Measurements from ENCODE around the gene PTGIS.
A peak's percentile ranks its signal among the peaks of the same experiment; 100 is the strongest.
"Not testable (repeated sequence)": the region's sequence is repeated elsewhere in the genome, so short reads cannot be mapped to it uniquely, and the experiment has no call there.

PTGIS gene

GRCh38 chr20:49567421-49568277, at the start of gene PTGIS:
TSS of gene PTGIS (minus strand) at chr20:49568137. CDS start at chr20:49568116, 21 bp downstream.
- peak; percentile 62 for DNase-seq

GRCh38 chr20:49617394-49617793, 49.5 kb upstream of the PTGIS start:
- DNase-seq, result peak; percentile 49

GRCh38 chr20:49616154-49617007, 48.4 kb upstream of the PTGIS start:
- DNase-seq, result no peak

DNA sequence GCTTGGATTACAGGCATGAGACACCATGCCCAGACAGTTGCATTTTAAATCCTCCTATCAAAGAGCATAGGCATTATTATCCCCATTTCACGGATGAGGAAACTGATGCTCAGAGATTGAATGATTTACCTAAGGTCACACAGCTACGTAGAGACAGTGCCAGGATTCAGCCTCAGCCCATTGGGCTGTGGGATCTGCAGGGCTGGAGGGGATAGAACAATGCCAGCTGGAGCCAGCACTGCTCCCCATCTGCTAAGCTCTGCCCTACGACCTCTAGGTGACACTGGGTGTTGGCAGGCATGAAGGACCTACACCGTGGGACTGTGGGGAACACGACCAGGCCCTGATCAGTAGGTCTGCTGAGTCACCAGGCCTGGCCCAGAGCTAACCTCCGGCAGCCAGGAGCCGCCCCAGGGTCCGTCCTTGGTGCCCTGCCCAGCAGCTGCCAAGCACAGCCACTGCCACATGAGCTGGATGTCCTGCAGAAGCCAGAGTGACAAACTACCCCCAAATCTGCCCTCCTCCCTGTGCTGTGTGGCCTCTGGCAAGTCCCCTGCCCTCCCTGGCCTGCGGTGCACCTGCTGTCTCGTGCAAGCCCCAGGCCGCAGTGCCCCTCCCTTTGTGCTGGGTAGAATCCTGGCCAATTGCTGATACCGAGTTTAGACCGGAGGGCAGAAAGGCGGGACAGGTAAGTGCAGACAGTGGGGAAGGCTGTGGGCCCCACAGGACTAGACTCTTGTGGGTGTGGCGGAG, 47.6 kb upstream of the PTGIS start:
- DNase-seq, result peak; percentile 41

DNA sequence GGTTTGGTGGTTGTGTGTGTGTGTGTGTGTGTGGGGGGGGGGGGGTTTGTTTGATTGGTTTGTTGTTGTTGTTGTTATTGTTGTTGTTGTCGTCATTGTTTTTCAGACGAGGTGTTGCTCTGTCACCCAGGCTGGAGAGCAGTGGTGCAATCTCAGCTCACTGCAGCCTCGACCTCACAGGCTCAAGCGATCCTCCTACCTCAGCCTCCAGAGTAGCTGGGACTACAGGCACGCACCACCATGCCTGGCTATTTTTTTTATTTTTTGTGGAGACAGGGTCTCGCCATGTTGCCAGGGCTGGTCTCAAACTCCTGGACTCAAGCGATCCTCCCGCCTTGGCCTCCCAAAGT, 47.1 kb upstream of the PTGIS start:
- not testable (repeated sequence) for DNase-seq

DNA sequence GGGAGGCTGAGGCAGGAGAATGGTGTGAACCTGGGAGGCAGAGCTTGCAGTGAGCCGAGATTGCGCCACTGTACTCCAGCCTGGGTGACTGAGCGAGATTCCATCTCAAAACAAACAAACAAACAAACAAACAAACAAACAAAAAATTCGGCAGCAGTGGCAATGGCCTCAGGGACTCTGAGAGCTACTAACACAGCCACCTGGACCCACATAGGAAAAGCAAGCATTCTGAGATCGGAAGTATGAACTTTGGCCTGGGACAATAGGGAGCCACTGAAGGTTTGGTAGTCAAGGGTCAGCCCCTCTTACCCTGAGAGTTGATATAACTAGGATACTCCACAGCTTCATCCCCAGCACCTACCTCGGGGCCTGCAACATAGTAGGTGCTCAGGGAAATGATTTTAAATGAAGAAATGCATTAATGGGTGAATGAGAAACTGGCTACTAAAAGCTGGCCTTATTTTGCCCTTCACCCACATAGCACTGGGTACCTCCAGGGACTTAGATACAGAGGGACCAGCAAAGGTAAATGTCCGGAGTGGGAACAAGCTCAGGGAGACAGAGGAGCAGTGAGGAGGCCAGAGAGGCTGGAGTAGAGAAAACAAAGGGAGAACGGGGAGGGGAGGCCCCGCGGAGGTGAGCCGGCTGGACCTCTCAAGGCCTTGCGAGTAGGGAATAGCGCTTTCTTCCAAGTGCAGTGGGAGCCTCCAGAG, 46.6 kb upstream of the PTGIS start:
- DNase-seq, result no peak

- no peak for DNase-seq
Measured at GRCh38 chr20:49612127-49612738, 44.3 kb upstream of the PTGIS start.

GRCh38 chr20:49611539-49612126, 43.7 kb upstream of the PTGIS start:
- DNase-seq, result not testable (repeated sequence)

DNA sequence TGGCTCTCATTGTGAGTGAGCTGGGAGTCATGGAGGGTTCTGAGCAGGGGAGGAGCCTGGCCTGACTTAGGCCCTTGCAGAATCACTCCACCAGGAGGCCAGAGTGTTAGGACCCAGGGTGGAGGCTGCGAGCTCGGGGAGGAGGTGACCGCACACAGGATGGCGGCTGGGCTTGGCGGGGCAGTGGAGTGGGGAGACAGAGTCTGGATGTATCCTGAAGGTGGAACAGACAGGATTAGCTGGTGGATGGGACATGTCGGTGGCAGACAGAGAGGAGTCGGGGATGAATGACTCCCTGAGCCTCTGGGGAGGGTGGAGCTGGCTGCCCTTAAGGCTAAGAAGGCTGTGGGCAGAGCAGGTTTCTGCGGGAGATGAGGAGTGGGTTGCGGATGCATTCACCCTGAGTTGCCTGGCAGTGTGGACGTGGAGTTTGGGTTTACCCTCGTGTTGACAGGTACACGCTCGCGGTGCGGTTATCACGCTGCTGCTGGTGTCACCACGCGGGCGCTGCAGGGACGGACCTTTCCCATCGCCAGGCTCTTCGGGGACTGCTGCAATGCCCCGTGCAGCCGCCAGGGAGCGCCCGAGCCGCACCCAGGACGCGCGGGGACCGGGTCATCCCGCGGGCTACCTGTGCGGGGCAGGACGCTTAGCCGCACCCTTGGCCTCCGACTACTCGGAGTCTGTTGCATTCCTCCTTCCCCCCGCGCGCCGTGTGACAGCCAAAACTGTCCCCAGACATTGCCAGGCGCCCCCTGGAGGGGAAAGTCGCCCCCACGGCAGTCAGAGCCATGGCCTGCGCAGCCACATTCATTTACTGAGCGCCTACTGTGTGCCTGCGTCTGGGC, 43.0 kb upstream of the PTGIS start:
- DNase-seq, result peak; percentile 90

DNA sequence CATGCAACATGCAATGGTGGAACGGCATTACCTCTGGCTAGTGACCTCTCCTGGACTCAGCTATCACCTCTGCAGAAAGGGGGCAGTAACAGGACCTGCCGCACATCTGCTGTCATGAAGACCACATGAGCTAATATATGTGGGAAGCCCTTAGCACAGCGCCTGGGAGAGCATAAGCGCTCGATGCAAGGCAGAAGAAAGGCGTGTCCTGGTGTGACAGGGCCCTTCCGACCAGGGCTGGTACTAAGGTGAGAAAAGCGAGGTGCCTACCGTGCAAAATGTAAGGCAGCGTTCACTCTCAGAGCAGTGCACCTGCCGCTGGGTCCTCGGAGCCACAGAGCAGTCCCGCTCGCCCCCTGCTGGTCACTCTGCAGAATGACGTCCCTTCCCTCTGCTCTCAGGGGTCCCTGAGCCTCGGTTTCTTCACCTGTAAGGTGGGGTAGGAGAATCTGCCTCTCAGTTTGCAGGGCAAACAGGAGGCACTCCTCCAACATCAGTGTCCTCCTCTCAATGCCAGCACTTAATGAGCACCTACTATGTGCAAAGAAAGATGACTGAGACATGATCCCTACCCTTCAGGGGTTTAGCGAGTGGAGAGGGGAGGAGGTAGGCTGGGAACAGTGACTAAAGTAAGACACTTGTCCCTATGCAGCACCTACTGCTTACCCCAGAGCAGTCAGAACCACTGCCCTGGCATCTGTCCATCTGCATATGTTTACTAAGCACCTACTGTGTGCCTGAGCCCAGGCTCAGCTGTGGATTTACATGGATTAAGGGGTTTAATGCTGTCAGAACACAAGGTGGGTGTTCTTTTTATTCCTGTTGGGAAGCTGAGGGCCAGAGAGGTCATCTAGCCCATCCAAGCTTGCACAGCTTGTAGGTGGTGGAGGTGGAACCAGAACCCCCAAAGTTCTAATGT, 41.1 kb upstream of the PTGIS start:
- DNase-seq, result peak; percentile 90

DNA sequence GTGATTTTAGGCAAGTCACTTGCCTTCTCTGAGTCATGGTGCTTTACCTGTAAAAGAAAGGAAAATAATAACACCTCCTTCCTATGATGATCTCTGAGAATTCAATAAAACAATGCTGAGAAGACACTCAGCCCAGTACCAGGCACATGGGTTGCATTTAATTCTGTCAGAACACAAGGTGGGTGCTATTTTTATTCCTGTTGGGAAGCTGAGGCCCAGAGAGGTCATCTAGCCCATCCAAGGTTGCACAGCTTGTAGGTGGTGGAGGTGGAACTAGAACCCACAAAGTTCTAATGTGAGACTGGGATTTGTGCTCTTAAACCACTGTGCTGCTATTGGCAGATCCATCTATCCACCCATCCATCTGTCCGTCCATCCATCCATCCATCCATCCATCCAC, 39.6 kb upstream of the PTGIS start:
- DNase-seq, result no peak

DNA sequence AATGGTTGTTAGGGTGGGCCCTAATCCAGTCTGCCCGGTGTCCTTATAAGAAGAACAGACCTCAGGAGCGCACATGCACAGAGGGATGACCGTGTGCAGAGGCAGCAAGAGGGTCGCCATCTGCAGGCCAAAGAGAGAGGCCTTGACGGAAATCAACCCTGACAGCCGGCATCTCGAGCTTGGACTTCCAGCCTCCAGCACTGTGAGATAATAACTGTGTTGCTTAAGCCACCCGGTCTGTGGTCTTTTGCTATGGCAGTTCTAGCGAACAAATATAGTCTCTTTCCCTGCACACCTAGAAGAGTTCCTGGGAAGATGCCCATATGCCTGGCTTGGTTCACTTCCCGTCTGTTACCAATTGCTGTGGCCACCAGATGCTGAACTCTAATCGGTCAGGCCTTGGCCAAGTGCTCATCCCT, 35.3 kb upstream of the PTGIS start:
- DNase-seq, result peak; percentile 52

- no peak for DNase-seq
Measured at GRCh38 chr20:49602345-49603208, 34.6 kb upstream of the PTGIS start.

DNA sequence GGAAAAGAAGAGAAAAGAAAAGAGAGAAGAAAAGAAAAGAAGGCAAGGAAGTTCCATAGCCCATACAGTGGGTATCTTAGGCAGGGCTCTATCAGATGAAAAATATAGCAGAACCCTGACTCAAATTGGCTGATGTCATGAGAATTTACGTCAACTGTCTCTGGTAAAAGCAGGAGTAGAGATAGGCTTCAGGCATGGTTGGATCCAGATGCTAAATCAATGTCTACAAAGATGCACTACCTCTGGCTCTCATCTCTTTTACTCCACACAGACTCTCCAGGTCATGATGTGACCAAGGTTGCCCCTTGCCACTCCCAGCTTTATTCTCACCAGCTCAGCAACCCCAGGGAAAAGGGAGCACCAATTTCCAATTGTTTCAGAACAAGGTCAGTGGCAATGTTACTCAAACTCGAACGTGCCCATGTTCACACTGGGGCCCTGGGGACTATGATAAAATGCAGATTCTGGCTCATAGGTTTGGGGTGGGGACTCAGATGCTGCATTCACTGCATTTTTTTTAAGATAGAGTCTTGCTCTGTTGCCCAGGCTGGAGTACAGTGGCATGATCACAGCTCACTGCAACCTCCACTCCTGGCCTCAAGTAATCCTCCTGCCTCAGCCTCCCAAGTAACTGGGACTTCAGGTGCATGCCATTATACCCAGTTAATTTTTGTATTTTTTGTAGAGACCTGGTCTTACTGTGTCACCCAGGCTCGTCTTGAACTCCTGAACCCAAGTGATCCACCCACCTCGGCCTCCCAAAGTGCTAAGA, 33.4 kb upstream of the PTGIS start:
- no peak for DNase-seq

- DNase-seq, result no peak
Measured at GRCh38 chr20:49599746-49600113, 31.8 kb upstream of the PTGIS start.

GRCh38 chr20:49597825-49598395, 30.0 kb upstream of the PTGIS start:
- no peak for DNase-seq

DNA sequence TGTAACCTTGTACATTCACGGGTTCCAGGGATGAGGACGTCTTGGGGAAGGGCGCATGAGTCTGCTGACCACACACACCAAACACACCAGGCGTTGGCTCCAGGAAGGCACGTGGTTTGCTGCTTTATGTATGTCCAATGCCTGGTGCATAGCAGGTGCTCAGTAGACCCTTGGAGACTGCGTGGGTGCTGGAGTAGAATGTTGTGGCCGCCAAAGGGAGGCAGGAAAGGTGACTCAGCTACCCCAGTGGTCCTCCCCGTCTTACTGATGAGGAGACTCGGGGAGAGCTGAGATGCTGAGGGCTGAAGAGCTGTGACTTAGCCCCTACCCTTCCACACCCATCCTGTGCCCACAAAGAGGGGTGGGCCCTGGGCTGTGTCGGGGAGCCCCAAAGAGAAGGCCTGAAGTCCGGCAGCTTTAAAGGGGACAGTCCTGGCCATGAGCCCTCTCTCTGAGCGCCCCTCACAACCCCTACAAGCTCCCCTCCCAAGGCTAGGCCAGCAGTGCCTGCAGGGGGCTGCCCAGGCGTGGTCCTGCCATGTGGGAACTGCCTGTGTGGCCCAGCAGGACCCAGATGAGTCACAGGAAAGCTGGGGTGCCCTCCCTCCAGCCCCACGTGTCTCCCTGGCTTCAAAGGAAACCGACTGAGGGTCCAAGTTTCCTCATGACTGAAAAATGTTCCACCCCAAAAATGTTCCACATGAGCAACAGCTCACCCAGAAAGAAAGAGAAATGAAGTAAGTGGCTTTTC, 28.0 kb upstream of the PTGIS start:
- DNase-seq, result no peak

Measured in DMS53 (cell line).